HG03196 (cell line): ENCODE results near the gene HSD3B7.
"Not testable (repeated sequence)": the region's sequence is repeated elsewhere in the genome, so short reads cannot be mapped to it uniquely, and the experiment has no call there.

Source experiments
- ATAC-seq: cut with Tn5 transposase; IDR thresholded peaks from one replicate; pipeline ENCODE4 v1.9.1; 2021; ENCODE audit not compliant: unreplicated experiment

The HSD3B7 gene

GRCh38 chr16:30998852-30999761 is 14.1 kb downstream of the HSD3B7 start:
- ATAC-seq, result no peak

GRCh38 chr16:31000671-31001382 is 15.8 kb downstream of the HSD3B7 start:
- no peak for ATAC-seq

GRCh38 chr16:31001507-31002249 is 16.7 kb downstream of the HSD3B7 start:
- no peak for ATAC-seq

GRCh38 chr16:31002250-31002700 is 17.3 kb downstream of the HSD3B7 start:
- ATAC-seq, result no peak

GRCh38 chr16:31002862-31003341 is 17.9 kb downstream of the HSD3B7 start:
- no peak for ATAC-seq

- no peak for ATAC-seq
These were observed 18.7 kb downstream of the HSD3B7 start for GRCh38 chr16:31003744-31004143.

GRCh38 chr16:31004658-31005057 is 19.7 kb downstream of the HSD3B7 start:
- ATAC-seq, result no peak

GRCh38 chr16:31005350-31006085 is 20.5 kb downstream of the HSD3B7 start:
- no peak for ATAC-seq

- no peak for ATAC-seq
These were observed 21.0 kb downstream of the HSD3B7 start for GRCh38 chr16:31006086-31006385.

GRCh38 chr16:31006589-31006988 is 21.6 kb downstream of the HSD3B7 start:
- ATAC-seq, result no peak

- ATAC-seq, result no peak
These were observed 22.7 kb downstream of the HSD3B7 start for GRCh38 chr16:31007684-31008083.

GRCh38 chr16:31008149-31008548 is 23.1 kb downstream of the HSD3B7 start:
- no peak for ATAC-seq

GRCh38 chr16:31008551-31008950 is 23.5 kb downstream of the HSD3B7 start:
- ATAC-seq, result no peak

- ATAC-seq, result no peak
These were observed 24.1 kb downstream of the HSD3B7 start for GRCh38 chr16:31009120-31009519.

- ATAC-seq, result no peak
These were observed 25.0 kb downstream of the HSD3B7 start for GRCh38 chr16:31009894-31010584.

- ATAC-seq, result no peak
These were observed 25.7 kb downstream of the HSD3B7 start, which contains the start of gene STX1B for GRCh38 chr16:31010585-31011325. Gene STX1B (minus strand): TSS chr16:31010638. CDS start chr16:31010396, 242 bp downstream.

GRCh38 chr16:31011815-31012214 is 26.8 kb downstream of the HSD3B7 start:
- ATAC-seq, result not testable (repeated sequence)

- not testable (repeated sequence) for ATAC-seq
These were observed 28.3 kb downstream of the HSD3B7 start for GRCh38 chr16:31013292-31013691.

GRCh38 chr16:31016018-31016417 is 31.0 kb downstream of the HSD3B7 start:
- no peak for ATAC-seq
